Epidermal melanocyte (primary cell): ENCODE data around the gene NR2C2.
"Not testable (repeated sequence)": the region's sequence is repeated elsewhere in the genome, so short reads cannot be mapped to it uniquely, and the experiment has no call there.

Source experiments
- DNase-seq: peaks from one replicate; pipeline ENCODE4 v3.0.0; 2011; ENCODE audit warnings: low spot score; ENCODE audit not compliant: insufficient read length

The NR2C2 gene

DNA sequence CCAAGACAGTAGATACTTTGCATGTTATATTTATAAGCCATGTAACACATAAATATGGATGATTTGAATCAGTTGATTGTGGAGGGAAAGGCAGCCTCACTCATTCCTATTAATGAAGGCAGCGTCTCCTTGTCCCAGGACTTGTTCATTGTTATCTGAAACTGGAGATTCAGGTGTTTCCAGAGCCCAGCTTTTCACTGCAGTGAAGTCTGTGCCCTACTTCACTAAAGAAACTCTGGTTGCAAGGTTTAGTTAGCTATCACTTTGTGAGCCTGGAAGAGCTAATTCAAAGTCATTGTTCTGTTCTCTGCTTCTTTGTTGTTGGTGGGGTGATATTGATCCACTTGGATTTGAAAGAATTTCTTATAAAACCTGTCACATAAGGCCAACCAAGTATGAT lies 9.8 kb downstream of the NR2C2 start:
- DNase-seq: no peak

DNA sequence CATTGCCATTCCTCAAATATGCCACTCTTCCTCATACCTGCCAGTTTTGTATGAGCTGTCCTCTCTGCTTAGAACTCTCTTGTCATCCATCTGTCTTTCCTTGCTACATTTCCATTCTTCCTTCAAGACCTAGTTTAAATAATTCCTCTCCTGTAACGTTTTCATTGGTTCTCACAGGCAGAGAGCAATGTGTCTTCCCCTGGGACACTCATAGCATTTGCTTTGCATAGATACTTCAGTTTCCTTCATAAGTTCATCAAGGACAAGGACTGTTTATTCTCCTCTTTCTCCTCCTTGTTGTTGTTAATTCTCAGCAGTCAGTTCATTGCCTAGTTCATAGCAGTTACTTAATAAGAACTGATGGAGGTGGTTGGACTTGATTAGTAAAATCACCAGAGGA lies 10.5 kb downstream of the NR2C2 start:
- DNase-seq: no peak

DNA sequence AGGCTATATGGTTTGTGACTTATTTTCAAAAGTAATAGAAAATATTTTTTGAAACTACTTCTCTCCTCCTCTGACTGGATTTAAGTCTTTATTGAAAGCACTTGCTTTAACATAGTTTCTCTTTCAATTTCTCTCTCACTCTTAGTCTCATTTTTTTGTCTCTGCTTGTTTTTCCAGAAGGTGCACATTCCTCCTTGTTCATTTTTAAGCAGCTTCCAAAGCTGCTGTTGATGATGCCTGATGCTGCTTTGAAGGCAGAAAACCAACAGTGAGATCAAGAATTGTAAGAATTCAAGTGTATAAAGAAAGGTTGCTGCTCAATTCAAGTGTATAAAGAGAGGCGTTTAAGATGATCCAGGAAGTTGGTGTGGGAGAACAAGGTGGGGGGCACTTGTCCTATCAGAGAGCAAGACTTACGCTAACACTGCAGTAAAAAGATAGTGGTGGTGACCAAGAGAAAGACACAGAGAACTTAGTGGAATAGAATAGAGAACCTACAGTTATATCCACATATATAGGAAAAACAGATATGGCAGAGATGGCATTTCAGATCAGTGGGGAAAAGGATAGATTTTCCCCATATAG lies 12.1 kb downstream of the NR2C2 start:
- no peak for DNase-seq

DNA sequence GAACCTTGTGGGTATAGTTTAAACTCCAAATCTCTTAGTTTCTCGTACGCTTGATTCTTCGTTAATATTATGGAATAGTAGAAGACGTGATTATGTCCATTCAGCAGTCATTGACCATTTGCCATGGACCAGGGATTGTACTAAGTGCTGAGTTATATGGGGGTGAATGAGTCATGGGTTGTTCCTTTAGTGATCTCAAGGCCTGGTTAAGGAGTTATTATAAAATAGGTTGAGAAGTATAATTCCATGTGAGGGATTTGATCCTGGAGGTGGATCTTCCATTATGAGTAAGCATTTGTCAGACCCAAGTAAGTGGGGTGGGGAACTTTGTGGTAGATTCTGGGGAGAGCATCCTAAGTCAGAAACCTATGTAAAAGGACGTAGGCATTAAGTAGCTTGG lies 15.4 kb downstream of the NR2C2 start:
- no peak for DNase-seq

DNA sequence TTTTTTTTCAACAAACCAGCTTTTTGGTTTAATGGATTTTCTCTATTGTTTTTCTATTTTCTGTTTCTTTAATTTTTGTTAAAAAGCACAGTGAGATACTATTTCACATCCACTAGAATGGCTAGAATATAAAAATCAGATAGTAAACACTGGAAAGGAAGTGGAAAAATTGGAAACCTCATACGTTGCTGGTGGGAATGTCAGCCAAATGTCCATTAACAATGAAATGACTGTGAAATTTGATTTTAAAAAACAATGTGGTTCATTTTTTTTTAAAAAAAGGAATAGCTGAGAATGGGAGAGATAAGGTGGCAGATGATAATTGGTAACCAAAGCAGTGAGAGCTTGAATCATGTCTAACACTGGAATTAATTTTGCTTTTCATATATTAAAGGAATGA lies 19.9 kb downstream of the NR2C2 start:
- no peak for DNase-seq

DNA sequence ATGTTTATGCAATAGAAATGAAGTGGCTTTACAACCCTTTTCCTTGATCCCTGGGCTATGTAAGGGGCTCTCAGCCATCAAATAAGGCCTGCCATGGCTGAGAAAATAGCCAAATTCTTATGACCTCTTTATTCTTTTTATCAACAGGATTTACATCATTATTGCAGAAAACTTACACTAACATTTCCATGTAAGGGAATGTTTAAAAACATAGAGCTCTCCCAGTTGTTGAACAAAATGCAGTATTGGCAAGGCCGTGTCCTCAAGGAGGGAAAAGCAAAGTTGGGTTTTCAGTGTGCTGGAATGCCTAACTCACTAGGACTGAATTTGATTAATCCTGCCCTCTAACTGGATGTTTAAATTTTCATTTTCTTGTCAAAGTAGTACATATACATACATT lies 22.3 kb downstream of the NR2C2 start:
- DNase-seq: no peak

DNA sequence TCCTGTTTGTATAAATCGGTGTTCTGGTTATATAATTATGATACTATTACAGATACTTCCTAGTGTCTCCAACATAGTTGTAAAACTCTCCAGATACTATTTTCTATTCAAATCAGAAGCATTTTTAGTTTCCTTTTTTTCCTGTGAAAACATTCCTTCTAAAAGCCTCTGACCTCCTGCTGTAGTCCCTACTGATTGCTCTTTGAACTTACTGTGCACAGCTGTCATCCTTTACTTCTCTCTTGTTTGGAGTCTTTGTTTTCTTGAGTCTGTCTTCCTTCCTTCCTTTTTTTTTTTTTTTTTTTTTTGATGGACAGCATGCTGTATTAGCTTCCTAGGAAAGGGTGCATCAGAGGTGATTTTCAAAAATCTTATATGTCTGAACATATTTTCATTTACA lies 28.9 kb downstream of the NR2C2 start:
- DNase-seq: no peak

DNA sequence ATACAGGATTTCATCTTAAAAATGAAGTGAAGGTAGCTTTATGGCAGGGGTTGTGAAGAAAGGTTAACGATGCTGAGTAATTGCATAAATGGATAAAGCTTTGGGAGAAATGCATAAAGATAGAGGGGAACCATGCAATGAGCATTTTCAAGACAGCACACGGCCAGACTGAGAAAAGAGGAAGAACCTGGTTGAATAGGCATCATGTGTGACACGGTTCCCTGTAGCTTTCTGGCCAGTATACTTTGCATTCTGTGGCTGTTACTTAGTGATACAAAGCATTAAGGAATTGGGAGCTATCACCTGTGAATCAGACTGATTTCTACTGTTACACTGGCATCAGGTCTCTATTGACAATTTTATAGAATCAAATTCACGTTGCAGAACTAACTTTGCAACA lies 33.3 kb downstream of the NR2C2 start:
- no peak for DNase-seq

DNA sequence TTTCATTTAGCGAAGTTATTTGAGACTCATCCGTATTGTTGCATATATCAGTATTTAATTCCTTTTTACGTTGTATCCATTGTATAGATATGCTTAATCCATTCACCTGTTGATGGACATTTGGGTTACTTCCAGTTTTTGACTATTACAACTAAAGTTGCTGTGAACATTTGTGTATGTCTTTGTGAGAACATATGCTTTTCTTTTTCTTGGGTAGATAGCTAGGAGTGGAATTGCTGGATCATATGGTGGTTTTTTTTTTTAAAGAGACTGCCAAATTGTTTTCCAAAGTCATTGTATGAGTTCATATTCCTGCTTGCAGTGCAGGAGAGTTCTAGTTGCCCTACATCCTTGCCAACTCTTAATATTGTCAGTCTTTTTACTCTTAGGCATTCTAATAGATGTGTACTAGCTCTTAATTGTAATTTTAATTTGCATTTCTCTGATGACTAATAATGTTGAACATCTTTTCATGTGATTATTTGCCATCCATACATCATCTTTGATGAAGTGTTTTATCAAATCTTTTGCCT lies 37.3 kb downstream of the NR2C2 start:
- no peak for DNase-seq

DNA sequence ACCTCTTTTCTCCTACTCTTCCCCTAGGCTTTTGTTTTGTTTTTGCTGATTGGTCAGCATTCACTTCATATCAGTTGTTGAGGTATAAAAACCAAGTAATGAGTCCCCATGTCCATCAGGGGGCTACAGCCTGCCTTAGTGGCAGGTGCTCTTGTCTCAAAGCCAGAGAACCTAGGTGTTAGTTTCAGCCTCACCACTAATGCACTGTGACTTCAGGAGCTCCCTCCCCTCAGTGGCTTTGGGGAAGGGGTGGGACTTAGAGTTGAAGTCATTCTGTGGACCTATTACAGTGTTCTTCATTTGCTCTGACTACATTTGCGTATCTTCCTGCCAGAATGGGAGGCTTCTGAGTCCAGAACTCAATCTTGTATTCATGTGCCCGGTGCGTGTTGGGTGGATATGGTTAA lies 41.6 kb downstream of the NR2C2 start:
- DNase-seq: no peak

DNA sequence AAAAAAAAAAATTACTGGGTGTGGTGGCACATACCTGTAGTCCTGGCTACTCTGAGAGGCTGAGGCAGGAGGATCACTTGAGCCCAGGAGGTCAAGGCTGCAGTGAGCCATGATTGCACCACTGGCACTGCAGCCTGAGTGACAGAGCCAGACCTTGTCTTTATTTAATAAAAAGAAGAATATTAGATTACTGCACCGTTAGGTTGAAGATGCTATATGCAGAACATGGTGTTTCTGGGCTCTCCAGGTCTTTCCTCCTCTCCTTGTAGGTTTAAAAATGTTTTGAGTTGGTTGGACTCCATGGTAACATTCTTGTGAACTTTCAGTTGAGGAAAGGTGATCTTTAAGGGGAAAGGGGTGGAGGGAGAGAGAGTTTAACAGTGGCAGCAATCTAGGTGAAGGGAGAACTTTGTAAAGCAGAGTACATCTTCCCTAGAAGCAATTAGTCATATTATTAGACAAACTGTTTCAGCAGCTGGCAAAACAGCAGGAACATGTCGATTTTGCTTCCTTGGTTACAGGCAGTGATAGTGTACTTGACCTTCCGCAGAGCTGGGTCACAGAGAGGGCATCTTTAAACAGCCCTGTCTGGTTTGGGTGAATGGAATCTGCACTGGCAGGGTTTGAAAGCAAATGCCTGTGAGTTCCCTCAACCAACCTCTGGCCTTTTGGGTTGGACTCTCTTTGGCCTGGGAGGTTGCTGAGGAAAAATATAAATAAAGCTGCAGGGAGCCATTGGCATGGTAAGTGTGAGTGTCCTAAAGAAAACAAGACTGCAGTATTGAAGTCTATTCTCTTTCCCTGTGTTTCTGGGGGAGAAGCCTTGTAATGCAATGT lies 42.8 kb downstream of the NR2C2 start:
- no peak for DNase-seq

DNA sequence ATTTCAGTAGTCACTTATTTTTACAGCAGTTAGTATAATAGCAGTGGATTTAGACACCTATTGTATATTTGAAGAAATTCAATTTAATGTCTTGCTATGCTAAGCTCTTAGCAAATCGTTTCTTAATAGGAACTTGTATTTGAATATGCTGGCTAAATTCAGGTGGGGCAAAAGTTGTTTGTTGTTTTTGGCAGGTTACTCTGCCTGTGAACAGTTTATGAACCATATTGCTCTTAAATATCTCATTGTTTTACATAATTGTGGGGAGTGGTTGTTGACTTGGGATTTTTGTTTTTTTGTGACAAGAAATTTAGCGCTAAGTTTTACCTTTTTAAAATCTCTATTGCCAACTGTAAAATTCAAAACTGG lies 43.4 kb downstream of the NR2C2 start:
- no peak for DNase-seq

DNA sequence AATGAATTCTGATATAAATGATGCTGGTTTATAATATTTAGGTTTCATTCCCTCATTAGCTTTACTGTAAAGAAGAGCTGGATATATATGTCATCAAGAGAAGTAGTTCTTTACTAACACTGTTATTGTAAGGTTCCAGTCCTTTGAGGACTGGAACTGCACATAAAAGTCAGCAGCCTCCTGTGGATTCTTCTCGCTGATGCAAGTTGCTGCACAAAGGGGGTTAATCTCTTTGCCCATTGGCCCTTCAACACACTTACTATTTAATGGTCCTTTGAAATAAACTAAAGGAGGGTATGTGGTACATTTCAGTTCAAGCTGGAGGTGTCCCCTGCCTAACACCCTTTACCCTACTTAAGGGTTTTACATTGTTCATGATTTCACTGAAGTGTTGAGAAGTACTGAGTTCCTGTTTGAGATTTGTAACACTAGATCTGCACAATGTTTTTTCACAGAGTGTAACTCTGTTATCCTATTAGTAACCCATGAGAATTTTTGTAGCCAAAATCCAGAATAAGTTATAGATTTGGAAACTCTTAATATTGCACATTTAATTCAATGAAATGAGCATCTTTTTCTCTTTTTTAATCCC lies 43.9 kb downstream of the NR2C2 start:
- DNase-seq: no peak

DNA sequence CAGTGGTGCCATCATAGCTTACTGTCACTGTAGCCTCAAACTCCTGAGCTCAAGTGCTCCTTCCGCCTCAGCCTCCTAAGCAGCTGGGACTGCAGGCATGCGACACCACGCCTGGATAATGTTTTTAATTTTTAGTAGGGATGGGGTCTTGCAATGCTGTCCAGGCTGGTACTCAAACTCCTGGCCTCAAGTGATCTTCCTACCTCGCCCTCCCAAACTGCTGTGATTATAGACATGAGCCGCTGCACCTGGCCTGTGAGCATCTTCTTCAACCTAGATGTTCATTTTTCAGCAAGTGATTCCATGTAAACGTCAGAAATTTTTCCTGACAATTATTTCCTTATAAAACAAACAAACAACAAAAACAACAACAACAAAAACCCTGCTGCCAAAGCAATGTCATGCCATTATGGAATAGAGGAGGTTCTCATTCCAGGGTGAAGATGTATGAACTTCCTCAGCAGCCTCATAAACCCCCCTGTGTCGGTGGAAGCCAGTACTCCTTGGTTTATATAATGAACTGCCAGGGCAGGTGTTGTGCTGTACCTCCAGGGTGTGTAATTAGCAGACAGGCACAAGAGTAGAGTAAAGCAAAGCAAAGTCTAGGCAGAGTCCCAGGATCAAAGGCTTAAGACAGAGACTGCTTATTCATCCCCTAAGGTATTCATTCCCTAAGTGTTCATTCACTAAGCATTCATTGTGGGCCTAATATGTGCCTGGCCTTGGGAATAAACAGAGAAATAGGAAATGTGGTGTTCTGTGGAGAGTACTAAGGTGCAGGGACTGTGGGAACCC lies 44.6 kb downstream of the NR2C2 start:
- DNase-seq: no peak

DNA sequence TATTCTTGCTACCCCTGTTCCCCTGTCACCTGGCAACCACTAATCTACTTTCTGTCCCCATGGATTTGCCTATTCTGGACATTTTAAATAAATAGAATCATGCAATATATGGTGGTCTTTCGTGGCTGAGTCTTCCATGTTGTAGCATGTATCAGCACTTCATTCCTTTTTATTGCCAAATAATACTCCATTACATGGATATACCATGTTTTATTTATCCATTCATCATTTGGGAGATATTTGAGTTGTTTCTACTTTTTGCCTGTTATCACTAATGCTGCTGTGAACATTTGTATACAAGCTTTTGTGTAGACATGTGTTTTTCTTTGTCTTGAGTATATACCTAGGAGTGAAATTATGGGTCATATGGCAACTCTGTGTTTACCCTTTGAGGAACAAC lies 50.6 kb downstream of the NR2C2 start:
- DNase-seq: no peak

DNA sequence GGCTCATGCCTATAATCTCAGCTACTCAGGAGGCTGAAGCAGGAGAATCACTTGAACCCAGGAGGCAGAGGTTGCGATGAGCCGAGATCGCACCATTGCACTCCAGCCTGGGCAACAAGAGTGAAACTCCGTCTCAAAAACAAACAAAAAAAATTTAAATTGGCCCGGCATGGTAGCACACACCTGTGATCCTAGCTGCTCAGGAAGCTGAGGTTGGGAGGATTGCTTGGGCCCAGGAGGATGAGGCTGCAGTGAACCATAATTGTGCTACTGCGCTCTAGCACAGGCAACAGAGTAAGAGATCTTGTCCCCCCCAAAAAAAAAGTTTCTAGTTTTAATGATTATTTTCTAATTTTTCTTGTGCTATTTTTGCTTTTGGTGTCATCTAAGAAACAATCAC lies 51.8 kb downstream of the NR2C2 start:
- DNase-seq: not testable (repeated sequence)

DNA sequence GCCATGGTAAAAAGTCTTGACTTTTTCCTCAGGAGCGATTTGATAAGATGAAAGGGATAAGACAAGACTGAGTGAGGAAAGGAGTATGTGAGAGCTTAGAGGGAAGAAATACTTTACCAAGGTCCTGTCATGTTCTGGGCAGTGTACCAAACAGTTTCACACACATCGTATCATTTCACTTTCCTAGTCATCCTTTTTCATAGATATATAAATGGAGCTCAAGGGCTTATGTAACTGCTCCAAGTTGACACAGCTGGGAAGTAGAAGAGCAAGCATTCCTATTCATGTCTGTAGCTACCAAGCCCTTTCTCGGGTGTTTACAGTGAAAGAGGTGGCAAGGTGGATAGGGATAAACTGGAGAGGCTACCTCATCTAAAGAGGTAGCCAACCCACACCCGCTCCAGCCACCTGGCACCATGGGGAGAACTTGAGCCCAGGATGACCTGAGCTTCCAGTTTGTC lies 60.3 kb downstream of the NR2C2 start:
- DNase-seq: no peak

DNA sequence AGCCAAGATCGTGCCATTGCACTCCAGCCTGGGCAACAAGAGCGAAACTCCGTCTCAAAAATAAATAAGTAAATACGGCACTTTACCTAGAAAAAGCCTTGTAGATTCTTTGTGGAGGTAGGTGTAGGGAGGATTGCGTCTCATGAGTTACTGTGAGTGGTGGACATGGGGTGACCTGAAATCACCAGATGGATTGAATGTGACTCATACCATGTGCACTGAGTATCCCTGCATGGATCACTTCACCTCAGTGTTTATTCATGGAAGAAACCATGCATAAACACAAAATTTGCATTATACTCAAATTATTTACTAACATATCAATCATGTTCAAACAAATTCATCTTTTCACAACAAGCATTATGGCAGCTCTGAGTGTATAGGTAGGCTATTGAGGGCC lies 61.8 kb downstream of the NR2C2 start:
- DNase-seq: no peak

DNA sequence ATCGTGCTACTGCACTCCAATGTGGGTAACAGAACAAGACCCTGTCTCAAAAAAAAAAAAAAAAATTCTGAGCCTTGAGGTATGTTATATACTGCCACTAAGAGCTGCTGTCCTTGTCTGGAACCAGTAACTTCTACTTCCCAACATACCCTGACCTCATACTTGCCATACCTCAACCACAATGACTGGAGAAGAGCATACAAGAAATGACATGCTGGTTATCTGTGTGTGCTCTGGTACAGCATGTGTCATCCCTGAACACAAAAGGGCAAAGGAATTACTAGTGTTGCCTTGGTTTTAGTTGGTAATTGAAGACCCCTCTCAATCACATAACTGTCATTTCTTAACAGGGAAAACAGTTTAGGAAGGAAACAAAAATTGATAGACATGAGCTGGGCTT lies 63.3 kb downstream of the NR2C2 start:
- no peak for DNase-seq

DNA sequence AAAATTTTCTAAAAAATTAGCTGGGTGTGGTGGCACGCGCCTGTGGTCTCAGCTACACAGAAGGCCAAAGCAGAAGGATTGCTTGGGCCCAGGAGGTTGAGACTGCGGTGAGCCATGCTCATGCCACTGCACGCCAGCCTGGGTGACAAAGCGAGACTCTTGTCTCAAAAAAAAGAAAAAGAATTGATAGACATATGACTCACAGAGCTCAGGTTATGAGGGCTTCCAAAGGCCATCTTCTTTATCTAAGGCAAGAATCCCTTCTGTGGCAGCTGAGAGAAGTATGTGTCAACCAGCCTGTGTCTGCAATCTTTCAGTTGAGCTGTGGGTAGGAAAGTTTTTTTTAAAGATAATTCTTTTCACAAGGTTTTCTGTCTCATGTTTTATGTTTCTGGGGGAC lies 63.8 kb downstream of the NR2C2 start:
- no peak for DNase-seq

DNA sequence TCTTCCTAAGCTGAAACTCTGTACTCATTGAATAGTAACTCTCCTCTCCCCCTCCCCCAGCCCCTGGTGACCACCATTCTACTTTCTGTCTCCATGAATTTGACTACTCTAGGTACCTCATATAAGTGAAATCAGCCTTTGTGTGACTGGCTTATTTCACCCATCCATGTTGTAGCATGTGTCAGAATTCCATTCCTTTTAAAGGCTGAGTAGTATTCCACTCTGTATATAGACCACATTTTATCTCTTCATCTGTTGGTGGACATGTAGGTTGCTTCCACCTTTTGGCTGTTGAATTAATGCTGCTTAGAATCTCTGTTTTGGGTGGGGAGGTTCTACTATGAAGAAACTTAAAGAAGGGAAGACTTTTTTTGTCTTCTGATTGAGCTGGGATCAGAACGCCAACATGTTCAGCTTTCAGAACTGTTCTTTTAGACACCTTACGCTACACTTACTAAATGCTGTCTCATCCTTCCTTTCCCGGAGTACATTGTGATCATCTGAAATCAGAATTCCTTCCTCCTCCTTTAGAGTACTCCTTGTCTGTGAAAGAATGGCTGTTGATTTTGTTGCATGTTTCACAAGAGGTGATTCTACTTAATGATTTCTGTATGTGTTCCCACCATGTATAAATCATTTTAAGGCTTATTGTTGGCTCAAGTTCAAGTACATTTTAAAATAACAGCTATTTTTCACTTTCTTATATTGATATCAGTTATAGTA lies 67.4 kb downstream of the NR2C2 start:
- no peak for DNase-seq
